SHP77 treated with DMSO at 0.1 percent for 48 hours (cell line): Measurements from ENCODE around the gene FIGN.

ENCODE experiments used
- DNase-seq: peaks from one replicate; lab custom pipeline; 2025; lab: John Stamatoyannopoulos, UW

The FIGN gene

GRCh38 chr2:163735685-163736432, at the start of gene FIGN:
Gene FIGN, minus strand, starts transcription at chr2:163736008. Its CDS starts 1,081 bp downstream, at chr2:163734927.
- DNase-seq = peak; percentile 13

GRCh38 chr2:163785162-163785561, 49.4 kb upstream of the FIGN start:
- DNase-seq = no peak

- no peak for DNase-seq
These were observed 44.3 kb upstream of the FIGN start for GRCh38 chr2:163779970-163780597.

- no peak for DNase-seq
These were observed 42.4 kb upstream of the FIGN start for GRCh38 chr2:163778045-163778781.

GRCh38 chr2:163775304-163775703, 39.5 kb upstream of the FIGN start:
- DNase-seq = no peak

GRCh38 chr2:163774862-163775261, 39.1 kb upstream of the FIGN start:
- DNase-seq = no peak

- no peak for DNase-seq
These were observed 37.5 kb upstream of the FIGN start for GRCh38 chr2:163773276-163773675.

GRCh38 chr2:163771596-163771995, 35.8 kb upstream of the FIGN start:
- no peak for DNase-seq

GRCh38 chr2:163768881-163769695, 33.3 kb upstream of the FIGN start:
- DNase-seq = no peak

GRCh38 chr2:163767097-163767496, 31.3 kb upstream of the FIGN start:
- no peak for DNase-seq

GRCh38 chr2:163764566-163764965, 28.8 kb upstream of the FIGN start:
- DNase-seq = no peak

GRCh38 chr2:163759013-163759412, 23.2 kb upstream of the FIGN start:
- DNase-seq = no peak

GRCh38 chr2:163757814-163758213, 22.0 kb upstream of the FIGN start:
- DNase-seq = no peak

- DNase-seq = no peak
These were observed 20.8 kb upstream of the FIGN start for GRCh38 chr2:163756588-163756987.

GRCh38 chr2:163755366-163755765, 19.6 kb upstream of the FIGN start:
- no peak for DNase-seq

GRCh38 chr2:163753726-163754125, 17.9 kb upstream of the FIGN start:
- no peak for DNase-seq

- DNase-seq = no peak
These were observed 16.5 kb upstream of the FIGN start for GRCh38 chr2:163752267-163752666.

GRCh38 chr2:163751696-163752095, 15.9 kb upstream of the FIGN start:
- DNase-seq = no peak

- DNase-seq = no peak
These were observed 12.6 kb upstream of the FIGN start for GRCh38 chr2:163748420-163748819.

- DNase-seq = no peak
These were observed 5.6 kb upstream of the FIGN start for GRCh38 chr2:163741435-163741834.

GRCh38 chr2:163737563-163737962, 1.8 kb upstream of the FIGN start:
- DNase-seq = no peak

- no peak for DNase-seq
These were observed 1.3 kb upstream of the FIGN start for GRCh38 chr2:163737190-163737439.
